Sigmoid colon (tissue), 7 donors: ENCODE results near the gene ACO2. TPM values are rescaled to one million over a fixed set of nuclear protein-coding genes. Genes with fewer than 3 reads are reported as not detected.

Experiments used
- DNase-seq: peaks from one replicate; pipeline ENCODE4 v3.0.0-alpha.2; 2019
- H3K27ac ChIP-seq, 4 donors: fragments of 200-600 bp; sonication (generic); one replicate each; pipeline ENCODE4 v1.5.1; 2016 to 2019; ENCODE audit warnings: mild to moderate bottlenecking in 1 of 4
- H3K27me3 ChIP-seq, 3 donors: fragments of 200-600 bp; sonication (generic); one replicate each; pipeline ENCODE4 v1.5.1; 2019; ENCODE audit warnings: mild to moderate bottlenecking in 1 of 3
- H3K36me3 ChIP-seq, 4 donors: fragments of 200-600 bp; sonication (generic); one replicate each; pipeline ENCODE4 v1.5.1; 2016 to 2019
- H3K4me1 ChIP-seq, 4 donors: fragments of 200-600 bp; sonication (generic); one replicate each; pipeline ENCODE4 v1.5.1; 2017 to 2019
- H3K4me3 ChIP-seq, 4 donors: fragments of 200-600 bp; sonication (generic); one replicate each; pipeline ENCODE4 v1.5.1; 2017 to 2019; ENCODE audit warnings: mild to moderate bottlenecking in 2 of 4, moderate library complexity in 1 of 4
- H3K9me3 ChIP-seq, 4 donors: fragments of 200-600 bp in 3 of 4; sonication (generic) in 3 of 4; one replicate each; pipeline versions ENCODE4 v1.5.1 to v1.6.1; 2013 to 2019
- CTCF ChIP-seq, 4 experiments: fragments of 450-650 bp in 3 of 4; fragments of 200-600 bp in 1 of 4; IDR thresholded peaks; one replicate each; pipeline ENCODE4 v1.5.1; 2016 to 2019; ENCODE audit warnings: antibody characterized with exemption in 4 of 4, mild to moderate bottlenecking in 3 of 4, moderate library complexity in 2 of 4
- EP300 ChIP-seq, 4 donors: sonication (generic); formaldehyde crosslinking; IDR thresholded peaks; one replicate each; pipeline ENCODE4 v1.6.1; 2017; ENCODE audit warnings: antibody characterized with exemption in 4 of 4
- POLR2A ChIP-seq, 2 donors: fragments of 450-650 bp; IDR thresholded peaks; one replicate each; pipeline ENCODE4 v1.6.1; 2016; ENCODE audit warnings: antibody characterized with exemption in 2 of 2, mild to moderate bottlenecking in 2 of 2, moderate library complexity in 2 of 2
- POLR2AphosphoS5 ChIP-seq, 4 donors: sonication (generic); formaldehyde crosslinking; IDR thresholded peaks; one replicate each; pipeline ENCODE4 v1.6.1; 2017; ENCODE audit warnings: antibody characterized with exemption in 4 of 4
- WGBS, 2 donors: extraction: QIAGEN DNeasy Blood & Tissue Kit; methylation state at CpG; one replicate each; pipeline ENCODE4 v1.1.7; 2013; 5-methylcytosine and 5-hydroxymethylcytosine counted together
- intact Hi-C: fragments of 100-400 bp; cut with DNase I; formaldehyde crosslinking; loops from one replicate; pipeline ENCODE4 v1.15.1; 2023
- polyA plus RNA-seq, 3 donors: library from polyadenylated mRNA; stranded (reverse); fragments of 200-250 nt; gene quantifications; one replicate each; pipeline ENCODE4 v1.2.3, GENCODE V29; 2013
- total RNA-seq, 4 donors: library from RNA; depleted of rRNA; stranded (reverse); fragments of >200 nt; gene quantifications; one replicate each; pipeline ENCODE4 v1.1.0, GENCODE V29; 2016
- donor health status: healthy with polysubstance abuse.
- donor health status: Bipolar disorder and iron deficiency.
- donor health status: healthy.

ACO2 gene
- total and polyA plus RNA-seq, 7 donors, result 67.3 to 157 (median 90.3) TPM

DNA sequence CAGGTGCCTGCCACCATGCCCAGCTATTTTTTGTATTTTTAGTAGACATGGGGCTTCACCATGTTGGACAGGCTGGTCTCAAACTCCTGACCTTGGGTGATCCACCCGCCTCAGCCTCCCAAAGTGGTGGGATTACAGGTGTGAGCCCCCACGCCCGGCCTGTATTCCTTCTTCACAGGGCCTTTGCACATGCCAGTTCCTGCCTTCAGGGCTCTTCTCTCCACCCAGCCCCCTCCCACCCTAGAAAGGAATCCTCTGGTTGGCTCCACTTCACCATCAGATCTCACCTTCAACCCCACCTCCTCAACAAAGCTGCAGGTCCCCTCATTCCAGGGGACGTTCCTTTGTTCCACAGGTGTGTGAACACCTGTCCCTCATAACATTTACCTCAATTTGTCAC lies 73.3 kb downstream of the ACO2 start:
- TF ChIP-seq EP300 (IDR thresholded peaks at IDR 0.05) (no peak), POLR2AphosphoS5 (IDR thresholded peaks at IDR 0.05) (no peak), CTCF (IDR thresholded peaks at IDR 0.05) (no peak), POLR2A (IDR thresholded peaks at IDR 0.05) (no peak)
- no peaks in the 10 kb centered on the region for H3K27me3 ChIP-seq
- peak overlapping the region in 1 of 4 donors; percentile 93 for H3K27ac ChIP-seq
- DNase-seq, result no peak
- peaks cover 0 to 12% (median 0%) of the 10 kb centered on the region in 4 donors for H3K36me3 ChIP-seq
- WGBS, 2 donors, result 91 to 95% methylated on average over 4 of the region's 4 CpGs
- no peaks in the 10 kb centered on the region for H3K9me3 ChIP-seq
- H3K4me1 ChIP-seq, result peaks cover 0 to 30% (median 28%) of the 10 kb centered on the region in 4 donors
- no peak overlapping the region for H3K4me3 ChIP-seq
- intact Hi-C loops, result no loop called here

DNA sequence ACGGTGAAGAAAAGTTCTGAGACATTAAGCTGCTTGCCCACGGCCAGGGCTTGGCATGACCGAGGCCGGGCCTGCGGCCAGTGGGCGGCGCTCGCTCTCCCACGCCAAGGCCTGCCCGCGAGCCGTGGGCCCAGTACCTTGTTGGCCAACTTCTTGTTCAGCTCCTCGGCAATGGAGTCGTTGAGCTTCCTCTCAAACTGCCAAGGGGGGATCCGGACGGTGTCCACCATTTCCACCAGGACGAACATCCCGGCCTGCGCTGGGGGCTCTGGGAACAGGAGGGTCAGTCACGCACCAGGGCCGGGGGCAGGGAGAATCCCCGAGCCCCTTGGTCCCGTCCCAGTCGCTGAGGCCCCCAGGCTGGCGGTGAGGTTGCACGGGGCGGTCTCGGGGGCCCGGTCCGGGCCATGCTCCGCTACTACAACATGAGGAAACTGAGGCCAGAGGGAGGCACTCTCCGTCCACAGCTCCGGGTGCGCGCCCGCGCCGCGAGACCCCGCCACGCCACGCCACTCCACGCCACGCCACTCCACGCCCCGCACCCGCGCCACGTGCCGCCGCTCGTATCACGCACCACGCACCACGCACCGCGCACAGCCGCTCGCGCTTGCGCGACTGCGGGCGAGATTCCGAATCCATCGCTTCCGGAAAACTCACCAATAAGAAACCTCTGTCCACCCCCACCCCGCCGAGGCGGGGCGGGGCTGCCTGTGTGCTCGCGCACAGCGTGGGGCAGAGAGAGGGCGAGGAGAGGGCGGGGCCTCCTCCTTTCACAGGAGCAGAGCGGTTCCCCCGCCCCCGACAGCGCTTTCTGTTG lies 75.1 kb downstream of the ACO2 start, which contains the start of gene POLR3H:
TSS of gene POLR3H (minus strand) at position 617 of the 817 bp plus-strand sequence. CDS start at position 248, 369 bp downstream.
- peak; percentile 99 for DNase-seq
- TF ChIP-seq POLR2AphosphoS5 (IDR thresholded peaks at IDR 0.05) (peak in 3 of 4 donors; percentile 51 to 67 (median 55)), POLR2A (IDR thresholded peaks at IDR 0.05) (no peak), CTCF (IDR thresholded peaks at IDR 0.05) (peak; percentile 9 to 62 (median 50)), EP300 (IDR thresholded peaks at IDR 0.05) (peak in 1 of 4 donors; percentile 30)
- Histone ChIP-seq H3K36me3 (peaks cover 0 to 12% (median 0%) of the 10 kb centered on the region in 4 donors), H3K9me3 (no peaks in the 10 kb centered on the region), H3K27me3 (no peaks in the 10 kb centered on the region), H3K27ac (peak within 1 kb of the TSS; percentile 93 to 96 (median 94)), H3K4me1 (peaks cover 0 to 30% (median 28%) of the 10 kb centered on the region in 4 donors), H3K4me3 (peak within 1 kb of the TSS; percentile 68 to 93 (median 78))
- intact Hi-C loops, result loop anchor here (1.0 to 2.0 kb wide), 3 partner anchors 45 to 77 kb away; partner anchors contain the start of genes DESI1, PMM1 and XRCC6
- WGBS, 2 donors, result 1% methylated on average over 80 of the region's 80 CpGs

DNA sequence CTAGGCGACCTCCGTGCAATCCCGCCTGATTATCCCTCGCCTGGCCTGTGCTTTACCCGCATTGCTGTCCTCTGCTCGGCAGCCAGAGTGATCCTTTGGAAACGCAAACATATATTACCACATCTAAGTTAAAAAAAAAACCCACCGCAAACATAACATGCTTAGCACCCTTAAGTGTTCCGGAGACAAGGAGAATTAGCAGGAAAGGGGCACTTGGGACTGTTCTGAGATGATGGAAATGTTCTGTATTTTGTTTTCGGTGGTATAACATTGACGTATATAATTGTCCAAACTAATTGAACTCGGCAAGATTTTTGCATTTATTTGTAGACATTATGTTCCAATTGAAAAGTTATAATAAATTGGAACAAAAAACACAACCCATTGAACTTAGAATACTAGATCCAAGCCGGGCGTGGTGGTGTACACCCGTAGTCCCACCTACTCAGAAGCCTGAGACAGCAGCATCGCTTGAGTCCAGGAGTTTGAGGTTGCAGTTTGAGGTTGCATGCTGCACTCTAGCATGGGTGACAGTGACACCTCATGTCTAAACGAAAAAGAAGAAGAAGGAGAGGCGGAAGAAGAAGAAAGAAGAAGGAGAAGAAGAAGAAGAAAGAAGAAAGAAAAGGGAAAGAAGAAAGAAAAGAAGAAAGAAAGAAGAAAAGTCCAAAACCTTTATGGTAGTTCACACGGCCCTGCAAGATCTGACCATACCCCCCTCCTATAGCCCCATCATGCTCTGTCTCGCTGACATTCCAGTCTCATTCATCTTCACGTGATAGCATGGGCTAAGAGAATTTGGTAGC lies 76.0 kb downstream of the ACO2 start:
- TF ChIP-seq POLR2AphosphoS5 (IDR thresholded peaks at IDR 0.05) (peak in 1 of 4 donors; percentile 12), EP300 (IDR thresholded peaks at IDR 0.05) (no peak)
- H3K27ac ChIP-seq, result peak overlapping the region; percentile 68 to 96 (median 94)
- H3K4me1 ChIP-seq, result peaks cover 0 to 30% (median 28%) of the 10 kb centered on the region in 4 donors
- H3K27me3 ChIP-seq, result no peaks in the 10 kb centered on the region
- H3K36me3 ChIP-seq, result peaks cover 0 to 11% (median 0%) of the 10 kb centered on the region in 4 donors
- DNase-seq, result no peak
- 23 to 26% methylated on average over 21 of the region's 21 CpGs for WGBS, 2 donors
- intact Hi-C loops, result loop anchor here (1.0 to 2.0 kb wide), 3 partner anchors 44 to 76 kb away; partner anchors contain the start of genes DESI1, PMM1 and XRCC6
- H3K4me3 ChIP-seq, result peak overlapping the region; percentile 68 to 93 (median 78)
- no peaks in the 10 kb centered on the region for H3K9me3 ChIP-seq

- intact Hi-C loops, result no loop called here
- Histone ChIP-seq H3K27ac (no peak overlapping the region), H3K9me3 (no peaks in the 10 kb centered on the region), H3K36me3 (no peaks in the 10 kb centered on the region), H3K4me3 (no peak overlapping the region), H3K4me1 (peaks cover 0 to 10% (median 6%) of the 10 kb centered on the region in 4 donors), H3K27me3 (no peaks in the 10 kb centered on the region)
- TF ChIP-seq POLR2A (IDR thresholded peaks at IDR 0.05), result no peak
- TF ChIP-seq EP300 (IDR thresholded peaks at IDR 0.05), result no peak
- TF ChIP-seq CTCF (IDR thresholded peaks at IDR 0.05), result no peak
- TF ChIP-seq POLR2AphosphoS5 (IDR thresholded peaks at IDR 0.05), result no peak
- WGBS, 2 donors, result 87 to 92% methylated on average over 5 of the region's 5 CpGs
- no peak for DNase-seq
These were observed 79.9 kb downstream of the ACO2 start for GRCh38 chr22:41548830-41549211.
